Neural cell (in vitro differentiated cells): ENCODE data around the gene AGPS. TPM values are rescaled to one million over a fixed set of nuclear protein-coding genes. Genes with fewer than 3 reads are reported as not detected.

Experiments used
- H2AFZ ChIP-seq: fragments of 200-600, 300-800 bp; sonication (generic), shearing (Covaris generic); 2 replicates; pipeline ENCODE4 v1.6.0; 2014; ENCODE audit warnings: low read depth, mild to moderate bottlenecking, antibody characterized with exemption, low read length, moderate library complexity
- H3F3A ChIP-seq: fragments of 200-600 bp; shearing (Covaris generic); 2 replicates; pipeline ENCODE4 v1.6.1; 2016; ENCODE audit warnings: mild to moderate bottlenecking, moderate library complexity, mixed read lengths, antibody characterized with exemption, low read length; ENCODE audit not compliant: insufficient read depth, poor library complexity, severe bottlenecking
- H3K27ac ChIP-seq: fragments of 200-600, 300-800 bp; sonication (generic), shearing (Covaris generic); 2 replicates; pipeline ENCODE4 v1.5.1; 2014; ENCODE audit warnings: mild to moderate bottlenecking, low read length, moderate library complexity
- H3K27me3 ChIP-seq: fragments of 300-800, 200-600 bp; sonication (generic), shearing (Covaris generic); 2 replicates; pipeline ENCODE4 v1.6.0; 2014; ENCODE audit warnings: mild to moderate bottlenecking, low read depth, low read length, moderate library complexity; ENCODE audit not compliant: insufficient read depth
- H3K36me3 ChIP-seq: fragments of 300-800, 200-600 bp; sonication (generic), shearing (Covaris generic); 2 replicates; pipeline ENCODE4 v1.5.1; 2014; ENCODE audit warnings: mild to moderate bottlenecking, antibody characterized with exemption, low read length, moderate library complexity; ENCODE audit not compliant: insufficient read depth
- H3K4me2 ChIP-seq: fragments of 300-800, 200-600 bp; sonication (generic), shearing (Covaris generic); 2 replicates; pipeline ENCODE4 v1.6.0; 2014; ENCODE audit warnings: mild to moderate bottlenecking, low read length
- H3K4me3 ChIP-seq: fragments of 300-800, 200-600 bp; sonication (generic), shearing (Covaris generic); 2 replicates; pipeline ENCODE4 v1.5.1; 2014; ENCODE audit warnings: mild to moderate bottlenecking, low read length, moderate library complexity
- H3K79me2 ChIP-seq: fragments of 200-600 bp; shearing (Covaris generic); replicated peaks from 2 replicates; pipeline ENCODE4 v1.6.0; 2014; ENCODE audit warnings: mild to moderate bottlenecking, low read length, moderate library complexity; ENCODE audit not compliant: insufficient read depth
- H3K9ac ChIP-seq: fragments of 300-800, 200-600 bp; sonication (generic), shearing (Covaris generic); 2 replicates; pipeline ENCODE4 v1.6.1; 2016; ENCODE audit warnings: mild to moderate bottlenecking, low read length, mixed read lengths
- H3K9me2 ChIP-seq: fragments of 200-600 bp; shearing (Covaris generic); 2 replicates; pipeline ENCODE4 v1.6.1; 2016; ENCODE audit warnings: mild to moderate bottlenecking, low read length, mixed read lengths; ENCODE audit not compliant: insufficient read depth
- H3K9me3 ChIP-seq: fragments of 200-600, 300-800 bp; sonication (generic), shearing (Covaris generic); 2 replicates; pipeline ENCODE4 v1.6.1; 2016; ENCODE audit warnings: mild to moderate bottlenecking, mixed run types, low read length, moderate library complexity, mixed read lengths
- H4K20me1 ChIP-seq: fragments of 200-600 bp; shearing (Covaris generic); 2 replicates; pipeline ENCODE4 v1.6.1; 2016; ENCODE audit warnings: mild to moderate bottlenecking, mixed run types; ENCODE audit not compliant: insufficient read depth
- CTCF ChIP-seq: fragments of 450-650 bp; IDR thresholded peaks from 2 replicates; pipeline ENCODE4 v1.5.1; 2014; ENCODE audit warnings: antibody characterized with exemption, mild to moderate bottlenecking, moderate library complexity; ENCODE audit not compliant: poor library complexity, severe bottlenecking
- EP300 ChIP-seq: fragments of 450-650 bp; conservative IDR thresholded peaks from 2 replicates; pipeline ENCODE4 v1.6.1; 2014; ENCODE audit warnings: antibody characterized with exemption, mild to moderate bottlenecking, moderate library complexity; ENCODE audit not compliant: poor library complexity, severe bottlenecking
- EZH2 ChIP-seq: fragments of 200-600, 300-800 bp; shearing (Covaris generic), sonication (generic); IDR thresholded peaks from 2 replicates; pipeline ENCODE4 v1.6.1; 2014; ENCODE audit warnings: antibody characterized with exemption, low read length, borderline replicate concordance, mild to moderate bottlenecking; ENCODE audit not compliant: insufficient read depth, poor library complexity, severe bottlenecking
- MXI1 ChIP-seq: fragments of 450-650 bp; conservative IDR thresholded peaks from 2 replicates; pipeline ENCODE4 v1.6.1; 2014; ENCODE audit warnings: antibody characterized with exemption, mild to moderate bottlenecking; ENCODE audit not compliant: poor library complexity, severe bottlenecking
- POLR2AphosphoS5 ChIP-seq: IDR thresholded peaks from 2 replicates; pipeline ENCODE4 v1.6.1; 2012
- RAD21 ChIP-seq: fragments of 450-650 bp; conservative IDR thresholded peaks from 2 replicates; pipeline ENCODE4 v1.6.1; 2014; ENCODE audit warnings: antibody characterized with exemption, mild to moderate bottlenecking, moderate library complexity
- REST ChIP-seq: IDR thresholded peaks from 2 replicates; pipeline ENCODE4 v1.6.1; 2012; ENCODE audit warnings: borderline replicate concordance
- SMC3 ChIP-seq: fragments of 450-650 bp; conservative IDR thresholded peaks from 2 replicates; pipeline ENCODE4 v1.6.1; 2014; ENCODE audit warnings: antibody characterized with exemption, mild to moderate bottlenecking, moderate library complexity; ENCODE audit not compliant: poor library complexity
- TAF1 ChIP-seq: IDR thresholded peaks from 2 replicates; pipeline ENCODE4 v1.6.1; 2012; ENCODE audit warnings: low read depth
- polyA plus RNA-seq: library from polyadenylated mRNA; depleted of rRNA; stranded (reverse); fragments of >200 nt; gene quantifications from 2 replicates; pipeline ENCODE4 v1.2.3, GENCODE V29; 2014

AGPS gene
- polyA plus RNA-seq, 1 donor from 2014 or later, result 31.0 TPM

GRCh38 chr2:177578454-177578853, 185.9 kb downstream of the AGPS start:
- no peaks in the 10 kb centered on the region for H3F3A ChIP-seq

GRCh38 chr2:177579486-177580036, 187.0 kb downstream of the AGPS start:
- no peak overlapping the region for H3K27ac ChIP-seq
- H3K79me2 ChIP-seq, result no peaks in the 10 kb centered on the region
- no peaks in the 10 kb centered on the region for H3K36me3 ChIP-seq
- H3K9ac ChIP-seq, result no peak overlapping the region
- H3F3A ChIP-seq, result no peaks in the 10 kb centered on the region
- H3K9me3 ChIP-seq, result no peaks in the 10 kb centered on the region
- H3K4me3 ChIP-seq, result no peak overlapping the region
- TF ChIP-seq RAD21 (no peak), POLR2AphosphoS5 (no peak), MXI1 (no peak), EZH2 (no peak)
- H3K9me2 ChIP-seq, result no peaks in the 10 kb centered on the region
- no peak overlapping the region for H3K4me2 ChIP-seq
- no peaks in the 10 kb centered on the region for H4K20me1 ChIP-seq
- no peak overlapping the region for H2AFZ ChIP-seq
- no peaks in the 10 kb centered on the region for H3K27me3 ChIP-seq

More at GRCh38 chr2:177578454-177578853, 185.9 kb downstream of the AGPS start:
- no peaks in the 10 kb centered on the region for H3K9me3 ChIP-seq
- no peak overlapping the region for H3K27ac ChIP-seq
- TF ChIP-seq EZH2, result no peak
- TF ChIP-seq POLR2AphosphoS5, result no peak
- TF ChIP-seq TAF1, result no peak
- TF ChIP-seq REST, result no peak
- no peak for TF ChIP-seq SMC3
- no peak for TF ChIP-seq EP300
- TF ChIP-seq CTCF, result no peak
- no peak for TF ChIP-seq MXI1
- no peak for TF ChIP-seq RAD21
- H3K79me2 ChIP-seq, result no peaks in the 10 kb centered on the region
- no peak overlapping the region for H3K4me2 ChIP-seq
- no peaks in the 10 kb centered on the region for H3K36me3 ChIP-seq
- H3K9ac ChIP-seq, result no peak overlapping the region
- H3K9me2 ChIP-seq, result no peaks in the 10 kb centered on the region
- H3K27me3 ChIP-seq, result no peaks in the 10 kb centered on the region
- no peak overlapping the region for H3K4me3 ChIP-seq
- no peak overlapping the region for H2AFZ ChIP-seq
- H4K20me1 ChIP-seq, result no peaks in the 10 kb centered on the region

GRCh38 chr2:177582000-177582399, 189.4 kb downstream of the AGPS start:
- Histone ChIP-seq H3K4me2 (no peak overlapping the region), H3K4me3 (no peak overlapping the region), H3F3A (no peaks in the 10 kb centered on the region), H3K9me3 (no peaks in the 10 kb centered on the region), H3K27me3 (no peaks in the 10 kb centered on the region), H3K9me2 (no peaks in the 10 kb centered on the region), H3K36me3 (no peaks in the 10 kb centered on the region), H3K27ac (no peak overlapping the region), H4K20me1 (no peaks in the 10 kb centered on the region), H3K79me2 (no peaks in the 10 kb centered on the region), H3K9ac (no peak overlapping the region), H2AFZ (no peak overlapping the region)
- TF ChIP-seq CTCF, result no peak
- no peak for TF ChIP-seq SMC3
- no peak for TF ChIP-seq EP300
- TF ChIP-seq RAD21, result no peak
- TF ChIP-seq POLR2AphosphoS5, result no peak
- no peak for TF ChIP-seq EZH2
- no peak for TF ChIP-seq MXI1
- no peak for TF ChIP-seq REST
- TF ChIP-seq TAF1, result no peak
